Gastrocnemius medialis (tissue), 4 donors: ENCODE measurements around the gene TTLL10.

Experiments
- CTCF ChIP-seq, 5 experiments: fragments of 450-650 bp in 3 of 5; fragments of 200-600 bp in 2 of 5; sonication (generic) in 2 of 5; IDR thresholded peaks in 4 of 5; conservative IDR thresholded peaks in 1 of 5; 1 replicate in 4 of 5; 2 replicates in 1 of 5; pipeline ENCODE4 v1.5.1; 2016 to 2019; ENCODE audit warnings: antibody characterized with exemption in 5 of 5, mild to moderate bottlenecking in 3 of 5, moderate library complexity in 3 of 5
- POLR2A ChIP-seq, 2 donors: fragments of 450-650 bp; IDR thresholded peaks; one replicate each; pipeline ENCODE4 v1.6.1; 2017; ENCODE audit warnings: antibody characterized with exemption in 2 of 2, mild to moderate bottlenecking in 2 of 2, moderate library complexity in 2 of 2

- TF ChIP-seq CTCF (IDR thresholded peaks at IDR 0.05 in 4 of 5, conservative IDR thresholded peaks at IDR 0.05 in 1 of 5) (no peak), POLR2A (IDR thresholded peaks at IDR 0.05) (no peak)
Measured at GRCh38 chr1:1243266-1243660, 69.6 kb downstream of the TTLL10 start.
